Glutamatergic neuron (in vitro differentiated cells): ENCODE data around the gene UBE2H. TPM values are rescaled to one million over a fixed set of nuclear protein-coding genes. Genes with fewer than 3 reads are reported as not detected.

Source experiments
- DNase-seq: peaks from one replicate; pipeline ENCODE4 v3.0.0; 2022
- H3K27ac Mint-ChIP-seq: one replicate; pipeline ENCODE4 v1.8.0; 2020; ENCODE audit warnings: mild to moderate bottlenecking, mixed read lengths, inconsistent platforms; ENCODE audit not compliant: unreplicated experiment
- H3K27me3 Mint-ChIP-seq: one replicate; pipeline ENCODE4 v1.8.0; 2020; ENCODE audit warnings: mild to moderate bottlenecking, moderate library complexity, mixed read lengths, inconsistent platforms; ENCODE audit not compliant: unreplicated experiment
- H3K36me3 Mint-ChIP-seq: one replicate; pipeline ENCODE4 v1.8.0; 2020; ENCODE audit warnings: mild to moderate bottlenecking, mixed read lengths, inconsistent platforms; ENCODE audit not compliant: unreplicated experiment
- H3K4me1 Mint-ChIP-seq: one replicate; pipeline ENCODE4 v1.8.0; 2020; ENCODE audit warnings: mild to moderate bottlenecking, low read depth, mixed read lengths, inconsistent platforms; ENCODE audit not compliant: unreplicated experiment
- H3K4me3 Mint-ChIP-seq: one replicate; pipeline ENCODE4 v1.8.0; 2020; ENCODE audit warnings: mild to moderate bottlenecking, mixed read lengths, inconsistent platforms; ENCODE audit not compliant: unreplicated experiment
- H3K9me3 Mint-ChIP-seq: one replicate; pipeline ENCODE4 v1.8.0; 2020; ENCODE audit warnings: mild to moderate bottlenecking, moderate library complexity, mixed read lengths, inconsistent platforms; ENCODE audit not compliant: unreplicated experiment
- CTCF ChIP-seq: fragments of 200-600 bp; sonication (generic); IDR thresholded peaks from one replicate; pipeline ENCODE4 v1.5.0; 2021; ENCODE audit not compliant: partially characterized antibody, unreplicated experiment
- total RNA-seq: library from RNA; stranded (reverse); fragmentation: NEBNext Ultra II Directional; extraction: Animal tissue kit (Norgen Biotek cat#: 25700); gene quantifications from one replicate; pipeline ENCODE4 v1.2.1, GENCODE V29; 2021; ENCODE audit not compliant: unreplicated experiment

Gene UBE2H
- total RNA-seq, 1 donor from 2014 or later = 100 TPM

DNA sequence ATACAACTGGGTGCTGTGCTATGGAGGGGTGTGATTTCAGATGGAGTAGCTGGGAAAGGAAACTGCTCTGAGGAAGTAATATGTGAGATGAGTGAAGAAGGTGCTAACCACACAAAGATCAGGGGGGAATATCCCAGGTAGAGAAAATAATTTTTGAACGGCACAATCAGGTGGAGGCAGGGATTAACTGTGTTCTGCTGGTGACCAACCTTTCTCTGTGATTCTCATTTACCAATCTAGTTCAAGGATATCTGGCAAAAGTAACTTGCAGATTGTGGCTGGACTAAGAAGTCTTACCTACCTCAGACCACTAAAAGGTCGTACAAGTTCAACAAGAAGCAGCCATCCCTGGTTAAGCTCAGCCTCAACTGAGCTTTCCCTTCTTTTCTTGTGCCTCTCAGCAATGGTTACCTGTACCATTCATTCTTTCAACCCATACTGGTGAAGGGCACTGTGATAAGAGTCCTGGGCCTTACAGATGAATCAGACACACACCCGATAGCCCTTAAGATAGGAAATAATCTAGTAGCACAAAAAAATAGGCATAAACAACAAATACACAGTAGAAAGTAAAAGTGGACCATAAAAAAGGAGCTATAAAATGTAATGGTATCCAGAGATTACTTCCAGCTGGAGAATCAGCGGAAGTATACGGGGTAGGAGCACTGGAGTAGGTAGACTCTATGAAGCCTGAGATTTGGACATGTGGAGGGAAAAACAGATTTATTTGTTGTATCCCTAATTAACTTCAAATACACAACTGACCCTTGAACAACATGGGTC, 96.6 kb downstream of the UBE2H start:
- Mint-ChIP-seq H3K27ac (no peak overlapping the region), H3K9me3 (no peaks in the 10 kb centered on the region)

GRCh38 chr7:129855234-129855673, 97.5 kb downstream of the UBE2H start:
- H3K27ac Mint-ChIP-seq = no peak overlapping the region
- H3K36me3 Mint-ChIP-seq = no peaks in the 10 kb centered on the region
- no peak overlapping the region for H3K4me3 Mint-ChIP-seq
- H3K4me1 Mint-ChIP-seq = no peaks in the 10 kb centered on the region
- peaks cover 3% of the 10 kb centered on the region for H3K27me3 Mint-ChIP-seq
- TF ChIP-seq CTCF = no peak
- no peaks in the 10 kb centered on the region for H3K9me3 Mint-ChIP-seq
- DNase-seq = no peak

More for the DNA sequence above, 96.6 kb downstream of the UBE2H start:
- H3K4me3 Mint-ChIP-seq = no peak overlapping the region
- peaks cover 3% of the 10 kb centered on the region for H3K27me3 Mint-ChIP-seq
- no peaks in the 10 kb centered on the region for H3K4me1 Mint-ChIP-seq
- TF ChIP-seq CTCF = no peak
- DNase-seq = no peak
- H3K36me3 Mint-ChIP-seq = no peaks in the 10 kb centered on the region

GRCh38 chr7:129854401-129854800, 98.4 kb downstream of the UBE2H start:
- DNase-seq = no peak
- Mint-ChIP-seq H3K4me3 (no peak overlapping the region), H3K27me3 (peaks cover 3% of the 10 kb centered on the region), H3K4me1 (no peaks in the 10 kb centered on the region), H3K27ac (no peak overlapping the region), H3K9me3 (no peaks in the 10 kb centered on the region), H3K36me3 (no peaks in the 10 kb centered on the region)
- no peak for TF ChIP-seq CTCF

GRCh38 chr7:129853661-129854268, 99.0 kb downstream of the UBE2H start:
- no peaks in the 10 kb centered on the region for H3K4me1 Mint-ChIP-seq
- DNase-seq = no peak
- no peaks in the 10 kb centered on the region for H3K36me3 Mint-ChIP-seq
- no peak for TF ChIP-seq CTCF
- H3K27ac Mint-ChIP-seq = no peak overlapping the region
- no peak overlapping the region for H3K4me3 Mint-ChIP-seq
- peaks cover 3% of the 10 kb centered on the region for H3K27me3 Mint-ChIP-seq
- no peaks in the 10 kb centered on the region for H3K9me3 Mint-ChIP-seq

GRCh38 chr7:129851809-129852208, 101.0 kb downstream of the UBE2H start:
- no peaks in the 10 kb centered on the region for H3K4me1 Mint-ChIP-seq

More at GRCh38 chr7:129851809-129852208, 101.0 kb downstream of the UBE2H start:
- no peaks in the 10 kb centered on the region for H3K36me3 Mint-ChIP-seq
- H3K27ac Mint-ChIP-seq = no peak overlapping the region
- no peaks in the 10 kb centered on the region for H3K9me3 Mint-ChIP-seq
- no peak overlapping the region for H3K4me3 Mint-ChIP-seq
- no peak for TF ChIP-seq CTCF
- DNase-seq = no peak
- H3K27me3 Mint-ChIP-seq = peaks cover 3% of the 10 kb centered on the region
